ENCODE measurements around the gene ECM2. TPM values are rescaled to one million over a fixed set of nuclear protein-coding genes. Genes with fewer than 3 reads are reported as not detected.

ECM2 gene
- total and polyA plus RNA-seq, 7 donors: 1.2 to 7.8 (median 1.9) TPM

GRCh38 chr9:92506184-92506857 lies 29.5 kb downstream of the ECM2 start:
- TF ChIP-seq, protein P1, sequence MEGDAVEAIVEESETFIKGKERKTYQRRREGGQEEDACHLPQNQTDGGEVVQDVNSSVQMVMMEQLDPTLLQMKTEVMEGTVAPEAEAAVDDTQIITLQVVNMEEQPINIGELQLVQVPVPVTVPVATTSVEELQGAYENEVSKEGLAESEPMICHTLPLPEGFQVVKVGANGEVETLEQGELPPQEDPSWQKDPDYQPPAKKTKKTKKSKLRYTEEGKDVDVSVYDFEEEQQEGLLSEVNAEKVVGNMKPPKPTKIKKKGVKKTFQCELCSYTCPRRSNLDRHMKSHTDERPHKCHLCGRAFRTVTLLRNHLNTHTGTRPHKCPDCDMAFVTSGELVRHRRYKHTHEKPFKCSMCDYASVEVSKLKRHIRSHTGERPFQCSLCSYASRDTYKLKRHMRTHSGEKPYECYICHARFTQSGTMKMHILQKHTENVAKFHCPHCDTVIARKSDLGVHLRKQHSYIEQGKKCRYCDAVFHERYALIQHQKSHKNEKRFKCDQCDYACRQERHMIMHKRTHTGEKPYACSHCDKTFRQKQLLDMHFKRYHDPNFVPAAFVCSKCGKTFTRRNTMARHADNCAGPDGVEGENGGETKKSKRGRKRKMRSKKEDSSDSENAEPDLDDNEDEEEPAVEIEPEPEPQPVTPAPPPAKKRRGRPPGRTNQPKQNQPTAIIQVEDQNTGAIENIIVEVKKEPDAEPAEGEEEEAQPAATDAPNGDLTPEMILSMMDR (IDR thresholded peaks at IDR 0.05): no peak
- ATAC-seq (peak in 3 of 4 donors; percentile 46 to 53 (median 48)), DNase-seq (peak; percentile 46 to 62)
- 47 to 64% (median 60%) methylated on average over 3 of the region's 3 CpGs for WGBS, 3 donors
- H3K4me1 ChIP-seq: peaks cover 11% of the 10 kb centered on the region
- intact Hi-C loops (cut with DNase I): no loop called here
- no peak overlapping the region for H3K27ac ChIP-seq
- H3K9me3 ChIP-seq: no peaks in the 10 kb centered on the region
- H3K4me3 ChIP-seq: no peak overlapping the region
- no peaks in the 10 kb centered on the region for H3K36me3 ChIP-seq (ENCODE audit: insufficient read depth in 1 of 2, low read depth in 1 of 2)
- no peaks in the 10 kb centered on the region for H3K27me3 ChIP-seq (ENCODE audit: insufficient read depth in 3 of 3, low read length in 2 of 3)

- DNase-seq (no peak), ATAC-seq (no peak)
- H3K27me3 ChIP-seq (ENCODE audit: insufficient read depth in 3 of 3, low read length in 2 of 3): no peaks in the 10 kb centered on the region
- H3K4me3 ChIP-seq: no peak overlapping the region
- H3K27ac ChIP-seq: no peak overlapping the region
- peaks cover 12% of the 10 kb centered on the region for H3K4me1 ChIP-seq
- no peaks in the 10 kb centered on the region for H3K9me3 ChIP-seq
- WGBS, 3 donors: 77 to 90% (median 89%) methylated on average over 2 of the region's 2 CpGs
- TF ChIP-seq, protein P1 (IDR thresholded peaks at IDR 0.05): no peak
- intact Hi-C loops (cut with DNase I): no loop called here
- no peaks in the 10 kb centered on the region for H3K36me3 ChIP-seq (ENCODE audit: insufficient read depth in 1 of 2, low read depth in 1 of 2)
These were observed 30.9 kb downstream of the ECM2 start for GRCh38 chr9:92504881-92505280.

GRCh38 chr9:92503156-92503555 lies 32.6 kb downstream of the ECM2 start:
- Histone ChIP-seq H3K4me1 (peaks cover 12% of the 10 kb centered on the region), H3K27me3 (ENCODE audit: insufficient read depth in 3 of 3, low read length in 2 of 3) (no peaks in the 10 kb centered on the region), H3K27ac (no peak overlapping the region), H3K36me3 (ENCODE audit: insufficient read depth in 1 of 2, low read depth in 1 of 2) (no peaks in the 10 kb centered on the region), H3K4me3 (no peak overlapping the region), H3K9me3 (no peaks in the 10 kb centered on the region)
- DNase-seq (no peak), ATAC-seq (no peak)
- intact Hi-C loops (cut with DNase I): no loop called here
- TF ChIP-seq, protein P1 (IDR thresholded peaks at IDR 0.05): no peak
- WGBS, 3 donors: 82 to 89% (median 82%) methylated on average over 2 of the region's 2 CpGs

- peak overlapping the region; percentile 44 for H3K27ac ChIP-seq
- H3K9me3 ChIP-seq: no peaks in the 10 kb centered on the region
- 48 to 52% (median 51%) methylated on average over 5 of the region's 5 CpGs for WGBS, 3 donors
- H3K4me1 ChIP-seq: peaks cover 12% of the 10 kb centered on the region
- intact Hi-C loops (cut with DNase I): no loop called here
- H3K27me3 ChIP-seq (ENCODE audit: insufficient read depth in 3 of 3, low read length in 2 of 3): no peaks in the 10 kb centered on the region
- ATAC-seq (peak; percentile 83 to 91 (median 90)), DNase-seq (peak; percentile 54 to 69)
- no peaks in the 10 kb centered on the region for H3K36me3 ChIP-seq (ENCODE audit: insufficient read depth in 1 of 2, low read depth in 1 of 2)
- TF ChIP-seq, protein P1 (IDR thresholded peaks at IDR 0.05): peak; percentile 44
- no peak overlapping the region for H3K4me3 ChIP-seq
These were observed 34.0 kb downstream of the ECM2 start for GRCh38 chr9:92501671-92502393.

All from psoas muscle (tissue), 8 donors.